Activated CD4-positive, CD25-positive, alpha-beta regulatory T cell treated with anti-CD3 and anti-CD28 coated beads, Interleukin-2, amount 50 U/mL, for 16 hours (primary cell): ENCODE data around the gene NUS1.
"Not testable (repeated sequence)": the region's sequence is repeated elsewhere in the genome, so short reads cannot be mapped to it uniquely, and the experiment has no call there.

ENCODE experiments used
- DNase-seq: peaks from one replicate; pipeline ENCODE4 v3.0.0-alpha.2; 2020; ENCODE audit warnings: low read depth, low spot score

The NUS1 gene

GRCh38 chr6:117674991-117675657 lies at the start of gene NUS1:
Gene NUS1 (plus strand): TSS chr6:117675469. CDS start chr6:117675671, 202 bp downstream.
- DNase-seq, result peak; percentile 98

DNA sequence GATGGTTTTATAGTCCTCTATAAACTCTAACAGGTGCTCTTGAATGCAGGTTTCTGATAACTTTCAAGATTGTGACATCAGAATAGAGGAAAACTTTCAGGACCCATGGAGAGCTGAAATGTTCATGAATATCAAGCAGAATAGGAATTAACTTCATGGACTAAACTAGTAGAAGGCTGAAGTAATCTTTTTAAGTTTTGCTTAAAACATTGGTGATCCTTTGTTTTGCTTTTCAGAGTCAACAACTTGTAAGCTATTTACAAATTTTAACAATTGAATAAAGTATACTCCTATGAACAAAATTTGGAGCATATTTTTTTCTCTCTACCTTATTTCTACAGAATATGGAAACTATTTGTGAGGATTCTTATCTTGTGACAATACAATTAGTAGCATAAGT lies 47.7 kb upstream of the NUS1 start:
- no peak for DNase-seq

GRCh38 chr6:117629119-117629660 lies 46.1 kb upstream of the NUS1 start:
- no peak for DNase-seq

GRCh38 chr6:117637770-117638169 lies 37.5 kb upstream of the NUS1 start:
- DNase-seq, result no peak

DNA sequence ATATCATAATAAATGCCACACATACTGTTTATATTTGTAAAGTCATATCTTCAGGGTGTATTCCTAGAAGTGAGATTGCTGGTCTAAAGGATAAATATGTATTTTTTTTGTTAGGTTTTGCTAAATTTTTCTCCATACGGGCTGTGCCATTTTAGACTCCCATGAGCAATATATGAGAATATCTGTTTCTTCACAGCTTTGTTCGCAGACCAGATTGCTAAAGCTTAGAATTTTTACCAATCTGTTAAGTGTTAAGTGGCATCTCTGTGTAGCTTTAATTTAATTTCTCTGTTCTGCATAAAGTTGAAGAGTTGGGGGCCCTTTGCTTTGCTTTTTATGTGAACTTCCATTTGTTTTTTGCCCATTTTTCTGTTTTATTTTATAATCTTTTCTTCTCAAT lies 32.3 kb upstream of the NUS1 start:
- no peak for DNase-seq

DNA sequence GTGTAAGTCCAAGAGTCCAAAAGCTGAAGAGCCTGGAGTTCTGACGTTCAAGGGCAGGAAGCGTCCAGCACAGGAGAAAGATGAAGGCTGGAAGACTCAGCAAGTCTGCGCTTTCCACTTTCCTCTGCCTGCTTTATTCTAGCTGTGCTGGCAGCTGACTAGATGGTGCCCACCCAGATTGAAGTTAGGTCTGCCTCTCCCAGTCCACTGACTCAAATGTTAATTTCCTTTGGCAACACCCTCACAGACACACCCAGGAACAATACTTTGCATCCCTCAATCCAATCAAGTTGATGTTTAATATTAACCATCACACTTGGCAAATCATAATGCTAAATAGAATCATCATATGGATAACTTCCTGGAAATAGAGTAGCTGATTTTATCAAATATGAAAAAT lies 23.3 kb upstream of the NUS1 start:
- not testable (repeated sequence) for DNase-seq

DNA sequence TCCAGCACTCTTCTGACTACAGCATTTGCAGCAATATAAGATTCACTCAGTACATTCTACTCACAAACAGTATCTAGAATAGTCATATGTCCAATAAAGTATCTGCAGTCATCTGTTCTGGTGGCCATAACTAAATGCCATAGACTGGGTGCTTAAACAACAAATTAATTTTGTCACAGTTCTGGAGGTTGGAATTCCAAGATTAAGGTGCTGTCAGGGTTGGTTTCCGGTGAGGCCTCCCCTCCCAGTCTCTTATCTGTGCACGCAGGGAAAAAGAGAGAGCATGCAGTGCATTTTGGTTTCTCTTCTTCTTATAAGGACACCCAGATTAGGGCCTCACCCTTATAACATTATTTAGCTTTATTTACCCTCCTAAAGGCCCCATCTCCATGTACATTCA lies 21.3 kb upstream of the NUS1 start:
- DNase-seq, result no peak

- DNase-seq, result no peak
These were observed 19.9 kb upstream of the NUS1 start for GRCh38 chr6:117655380-117655779.

- DNase-seq, result no peak
These were observed 8.4 kb upstream of the NUS1 start for GRCh38 chr6:117666881-117667280.

DNA sequence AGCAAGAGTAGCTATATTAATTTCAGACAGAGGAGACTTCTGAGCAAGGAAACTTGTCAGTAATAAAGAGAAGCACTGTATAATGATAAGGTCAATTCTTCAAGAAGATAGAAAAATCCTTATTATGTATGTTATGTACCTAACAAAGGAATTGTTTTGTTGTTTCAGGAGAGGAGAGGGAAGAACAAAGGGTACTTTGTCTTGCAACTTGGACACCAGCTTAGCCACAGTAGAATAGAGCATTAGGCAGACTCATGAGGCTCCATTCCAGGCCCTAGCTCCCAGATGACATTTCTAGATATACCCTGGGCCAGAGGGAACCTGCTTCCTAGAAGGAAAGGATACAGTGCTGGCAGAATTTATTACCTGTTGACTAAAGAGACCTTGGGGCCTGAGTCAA lies 6.5 kb upstream of the NUS1 start:
- no peak for DNase-seq

GRCh38 chr6:117674503-117674902 lies 766 bp upstream of the NUS1 start:
- DNase-seq, result no peak

DNA sequence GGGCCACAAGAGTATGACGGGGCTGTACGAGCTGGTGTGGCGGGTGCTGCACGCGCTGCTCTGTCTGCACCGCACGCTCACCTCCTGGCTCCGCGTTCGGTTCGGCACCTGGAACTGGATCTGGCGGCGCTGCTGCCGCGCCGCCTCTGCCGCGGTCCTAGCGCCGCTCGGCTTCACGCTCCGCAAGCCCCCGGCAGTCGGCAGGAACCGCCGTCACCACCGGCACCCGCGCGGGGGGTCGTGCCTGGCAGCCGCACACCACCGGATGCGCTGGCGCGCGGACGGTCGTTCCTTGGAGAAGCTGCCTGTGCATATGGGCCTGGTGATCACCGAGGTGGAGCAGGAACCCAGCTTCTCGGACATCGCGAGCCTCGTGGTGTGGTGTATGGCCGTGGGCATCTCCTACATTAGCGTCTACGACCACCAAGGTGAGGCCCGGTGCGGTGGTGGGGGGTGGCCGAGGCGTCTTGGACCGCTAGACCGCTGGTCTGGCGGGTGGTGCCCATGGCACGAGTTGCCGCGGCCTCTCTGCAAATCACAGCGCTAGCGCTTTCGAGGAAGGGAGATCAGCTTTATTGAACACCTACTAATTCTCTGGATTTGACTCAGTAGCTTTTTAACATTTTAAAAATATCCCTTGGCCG lies 511 bp downstream of the NUS1 start:
- DNase-seq, result not testable (repeated sequence)

GRCh38 chr6:117676577-117677218 lies 1.4 kb downstream of the NUS1 start:
- DNase-seq, result no peak

DNA sequence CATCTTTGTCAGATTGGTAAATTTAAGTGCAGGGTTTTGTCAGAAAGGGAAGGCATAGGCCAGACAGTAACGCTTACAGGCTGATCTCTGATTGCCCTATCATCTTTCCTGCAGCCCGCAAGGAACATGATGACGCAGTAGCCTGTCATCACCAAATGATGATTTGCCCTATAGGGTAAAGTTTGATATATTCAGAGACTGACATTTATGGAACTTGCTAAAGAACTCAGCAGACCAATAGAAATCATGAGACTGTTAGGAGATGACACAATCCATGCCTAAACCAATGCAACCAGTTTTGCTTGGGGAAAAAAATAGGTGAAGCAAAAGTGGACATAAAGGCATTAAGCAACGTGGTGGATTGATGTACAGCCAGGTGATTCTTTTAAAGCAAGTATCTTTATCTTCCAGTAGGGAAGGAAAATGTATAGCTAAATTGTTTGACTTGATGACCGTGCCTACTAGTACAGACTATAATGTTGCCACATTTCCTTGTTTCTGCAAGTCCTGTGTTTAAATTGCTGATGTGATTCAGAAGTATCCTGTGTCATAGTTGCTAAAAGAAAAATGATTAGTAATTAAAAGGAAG lies 2.4 kb downstream of the NUS1 start:
- no peak for DNase-seq

GRCh38 chr6:117681162-117681741 lies 6.0 kb downstream of the NUS1 start:
- no peak for DNase-seq

DNA sequence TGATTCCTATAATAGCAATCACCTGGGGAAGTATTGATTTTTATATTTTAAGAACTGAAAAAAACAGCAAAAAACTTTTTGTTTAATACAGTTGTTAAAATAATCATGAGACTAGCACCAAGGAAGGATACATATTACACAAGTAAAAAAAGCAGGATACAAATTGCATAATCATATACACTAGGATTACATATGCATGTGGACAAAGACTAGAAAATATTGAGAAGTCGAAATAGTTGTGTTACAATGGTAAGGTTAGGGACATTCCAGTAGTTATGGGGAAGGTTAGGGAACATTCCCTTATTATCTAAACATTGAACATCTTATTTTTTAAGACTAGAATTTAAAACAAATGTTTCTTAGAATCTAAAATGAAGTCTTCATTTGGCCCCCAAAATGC lies 9.5 kb downstream of the NUS1 start:
- no peak for DNase-seq

- no peak for DNase-seq
These were observed 10.1 kb downstream of the NUS1 start for GRCh38 chr6:117685359-117685758.

DNA sequence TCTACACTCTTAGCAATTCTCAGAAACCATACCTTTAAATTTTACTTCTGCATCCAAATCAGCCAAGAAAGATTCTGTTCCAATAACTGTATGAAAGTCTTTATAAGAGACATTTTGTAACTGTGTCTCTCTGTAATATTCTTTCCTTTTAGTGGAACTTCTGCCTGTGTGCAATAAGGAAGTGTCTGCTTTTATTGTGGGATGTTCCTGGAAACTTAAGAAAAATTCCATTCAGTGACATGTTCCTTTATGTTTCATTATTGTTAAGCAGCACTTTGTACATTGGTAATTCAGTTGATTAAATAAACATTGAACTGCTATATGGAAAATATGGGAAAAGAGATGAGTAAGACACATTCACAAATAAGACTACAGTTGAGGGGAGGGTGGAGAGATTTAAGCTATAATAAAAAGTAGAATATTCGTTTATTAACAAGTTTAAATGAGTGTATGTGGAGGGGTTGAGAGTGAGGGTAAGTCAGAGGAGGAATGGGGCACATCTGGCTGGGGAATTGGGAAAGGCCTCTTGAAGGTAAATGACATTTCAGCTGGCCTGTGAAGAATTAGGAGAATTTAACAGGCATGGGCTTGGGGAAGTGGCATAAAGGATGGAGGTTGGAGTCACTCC lies 11.9 kb downstream of the NUS1 start:
- no peak for DNase-seq

DNA sequence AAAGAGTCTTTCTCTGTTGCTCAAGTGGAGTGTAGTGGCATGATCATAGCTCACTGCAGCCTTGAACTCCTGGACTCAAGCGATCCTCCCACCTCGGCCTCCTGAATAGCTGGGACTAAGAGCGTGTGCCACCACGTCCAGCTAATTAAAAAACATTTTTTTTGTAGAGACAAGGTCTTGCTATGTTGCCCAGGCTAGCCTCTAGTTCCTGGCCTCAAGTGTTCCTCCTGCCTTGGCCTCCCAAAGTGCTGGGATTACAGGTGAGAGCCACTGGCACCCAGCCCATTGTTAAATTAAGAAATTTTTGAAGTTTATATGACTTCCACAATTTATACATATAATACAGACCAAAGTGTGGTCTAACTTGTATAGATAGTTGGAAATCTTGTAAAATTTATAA lies 14.3 kb downstream of the NUS1 start:
- not testable (repeated sequence) for DNase-seq

- DNase-seq, result no peak
These were observed 31.2 kb downstream of the NUS1 start for GRCh38 chr6:117706504-117706903.

DNA sequence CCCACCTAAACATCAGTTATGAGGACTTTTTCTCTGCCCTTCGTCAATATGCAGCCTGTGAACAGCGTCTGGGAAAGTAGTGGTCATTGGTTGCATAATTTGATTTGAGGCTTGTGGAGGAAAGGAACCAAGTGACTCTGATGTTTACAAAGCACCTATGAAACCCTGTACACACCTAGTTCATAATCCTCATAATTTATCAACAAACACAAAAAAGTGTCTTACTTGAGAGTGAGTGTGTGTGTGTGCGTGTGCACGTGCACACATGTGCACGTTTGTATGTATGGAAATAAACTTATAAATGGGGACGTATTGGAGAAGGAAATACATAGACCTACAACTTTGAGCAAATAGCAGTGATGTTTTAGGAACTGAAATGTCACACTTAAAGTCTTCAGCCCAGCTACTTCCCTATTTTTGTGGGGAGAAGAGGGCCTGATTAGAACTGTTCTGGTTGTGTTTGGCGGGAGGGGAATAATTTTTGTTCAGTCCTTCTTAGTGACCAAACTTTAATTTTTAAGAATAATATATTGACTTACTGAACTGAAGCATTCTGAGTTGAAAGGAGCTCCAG lies 31.8 kb downstream of the NUS1 start:
- not testable (repeated sequence) for DNase-seq
